ENCODE results near the gene USP6NL.

Gene USP6NL

GRCh38 chr10:11414314-11415038, 197.0 kb downstream of the USP6NL start:
- Histone ChIP-seq H3K4me3 (replicated peaks; ENCODE audit: insufficient read depth, low read length) (no peak overlapping the region), H3K27ac (replicated peaks) (no peak overlapping the region), H3K27me3 (ENCODE audit: insufficient read depth, poor library complexity, severe bottlenecking) (no peaks in the 10 kb centered on the region)
- no peak for DNase-seq (ENCODE audit: low read depth in 1 of 2, low spot score in 1 of 2)
- no peak for TF ChIP-seq GABPA (IDR thresholded peaks at IDR 0.05; ENCODE audit: low read depth)
- no peak for TF ChIP-seq CTCF (IDR thresholded peaks at IDR 0.05; ENCODE audit: insufficient read depth, low read length)

- no peak for DNase-seq (ENCODE audit: low read depth in 1 of 2, low spot score in 1 of 2)
- no peak overlapping the region for H3K4me3 ChIP-seq (replicated peaks; ENCODE audit: insufficient read depth, low read length)
- no peaks in the 10 kb centered on the region for H3K27me3 ChIP-seq (ENCODE audit: insufficient read depth, poor library complexity, severe bottlenecking)
- TF ChIP-seq CTCF (IDR thresholded peaks at IDR 0.05; ENCODE audit: insufficient read depth, low read length) (no peak), REST (IDR thresholded peaks at IDR 0.05; ENCODE audit: insufficient replicate concordance, low read depth) (no peak), POLR2AphosphoS5 (IDR thresholded peaks at IDR 0.05; ENCODE audit: low read depth) (no peak), GABPA (IDR thresholded peaks at IDR 0.05; ENCODE audit: low read depth) (no peak), SPI1 (IDR thresholded peaks at IDR 0.05; ENCODE audit: borderline replicate concordance, low read depth) (no peak)
- H3K27ac ChIP-seq (replicated peaks) = no peak overlapping the region
Observed at GRCh38 chr10:11411926-11412545, 199.4 kb downstream of the USP6NL start.

GRCh38 chr10:11409357-11409756, 202.1 kb downstream of the USP6NL start:
- Histone ChIP-seq H3K27ac (replicated peaks) (no peak overlapping the region), H3K4me3 (replicated peaks; ENCODE audit: insufficient read depth, low read length) (no peak overlapping the region), H3K27me3 (ENCODE audit: insufficient read depth, poor library complexity, severe bottlenecking) (no peaks in the 10 kb centered on the region)
- TF ChIP-seq SPI1 (IDR thresholded peaks at IDR 0.05; ENCODE audit: borderline replicate concordance, low read depth) (no peak), REST (IDR thresholded peaks at IDR 0.05; ENCODE audit: insufficient replicate concordance, low read depth) (no peak), POLR2AphosphoS5 (IDR thresholded peaks at IDR 0.05; ENCODE audit: low read depth) (no peak), CTCF (IDR thresholded peaks at IDR 0.05; ENCODE audit: insufficient read depth, low read length) (no peak), GABPA (IDR thresholded peaks at IDR 0.05; ENCODE audit: low read depth) (no peak)
- no peak for DNase-seq (ENCODE audit: low read depth in 1 of 2, low spot score in 1 of 2)

All from HL-60 (cell line).